ENCODE measurements around the gene TIAM2. TPM values are rescaled to one million over a fixed set of nuclear protein-coding genes. Genes with fewer than 3 reads are reported as not detected.

TIAM2 gene
- total RNA-seq, 1 donor from 2014 or later, result 21.1 TPM

DNA sequence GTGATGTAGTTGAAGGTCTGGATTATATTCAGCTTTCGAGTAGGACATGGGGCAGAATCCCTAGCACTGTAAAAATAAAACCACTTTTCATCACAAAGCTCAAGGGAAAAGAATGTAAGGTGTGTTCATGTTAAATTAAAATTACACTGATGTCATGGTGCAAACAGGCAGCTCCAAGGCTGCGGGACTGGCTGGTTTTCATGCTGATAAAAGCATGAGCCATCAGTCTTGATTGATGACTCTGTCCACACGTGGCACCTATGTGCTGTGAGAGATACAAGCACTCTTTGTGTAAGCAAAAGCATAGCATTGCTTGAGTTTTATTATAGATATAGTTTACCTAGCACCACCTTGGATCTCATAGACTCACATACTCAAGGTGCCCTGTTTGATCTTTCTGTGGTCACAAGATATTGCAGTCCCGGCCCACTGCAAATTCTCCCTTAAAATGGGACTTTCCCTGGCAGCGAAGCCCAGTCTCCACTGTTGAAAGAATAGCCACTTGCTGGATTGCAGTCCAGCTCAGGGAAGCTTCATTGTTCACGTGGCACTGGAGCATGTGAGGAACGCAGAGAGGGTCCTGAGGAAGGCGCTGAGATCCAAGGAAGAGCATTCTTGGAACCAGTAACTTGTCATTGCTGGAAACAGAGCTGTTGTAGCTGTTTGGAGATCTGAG lies 90.6 kb downstream of the TIAM2 start:
- H3K4me1 Mint-ChIP-seq (ENCODE audit: unreplicated experiment), result peaks cover 32% of the 10 kb centered on the region
- H3K27me3 Mint-ChIP-seq (ENCODE audit: unreplicated experiment), result peaks cover 4% of the 10 kb centered on the region

DNA sequence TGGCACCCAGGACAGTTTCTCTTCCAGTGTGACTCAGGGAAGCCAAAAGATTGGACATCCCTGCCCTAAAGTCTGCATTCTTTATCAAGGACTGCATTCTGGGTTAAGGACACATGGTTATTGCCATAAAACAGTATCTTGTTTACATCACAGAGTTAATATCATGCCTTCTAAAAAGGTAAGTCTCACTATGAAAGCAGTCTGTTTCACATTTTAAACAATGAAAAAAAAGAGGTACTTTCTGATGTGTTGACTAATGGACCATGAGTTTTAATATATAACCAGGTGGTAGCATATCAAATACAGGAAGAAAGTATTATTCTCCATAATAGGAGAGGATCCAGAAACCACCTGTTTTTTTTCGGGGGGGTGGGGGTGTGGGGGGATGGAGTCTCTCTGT lies 93.7 kb downstream of the TIAM2 start:
- no peak for DNase-seq (ENCODE audit: low spot score)
- Mint-ChIP-seq H3K27ac (ENCODE audit: unreplicated experiment) (no peak overlapping the region), H3K27me3 (ENCODE audit: unreplicated experiment) (peaks cover 4% of the 10 kb centered on the region), H3K4me1 (ENCODE audit: unreplicated experiment) (peaks cover 9% of the 10 kb centered on the region), H3K36me3 (ENCODE audit: low read depth, unreplicated experiment) (peaks cover 8% of the 10 kb centered on the region), H3K9me3 (ENCODE audit: unreplicated experiment) (no peaks in the 10 kb centered on the region), H3K4me3 (ENCODE audit: unreplicated experiment) (no peak overlapping the region)
- TF ChIP-seq, protein P1, sequence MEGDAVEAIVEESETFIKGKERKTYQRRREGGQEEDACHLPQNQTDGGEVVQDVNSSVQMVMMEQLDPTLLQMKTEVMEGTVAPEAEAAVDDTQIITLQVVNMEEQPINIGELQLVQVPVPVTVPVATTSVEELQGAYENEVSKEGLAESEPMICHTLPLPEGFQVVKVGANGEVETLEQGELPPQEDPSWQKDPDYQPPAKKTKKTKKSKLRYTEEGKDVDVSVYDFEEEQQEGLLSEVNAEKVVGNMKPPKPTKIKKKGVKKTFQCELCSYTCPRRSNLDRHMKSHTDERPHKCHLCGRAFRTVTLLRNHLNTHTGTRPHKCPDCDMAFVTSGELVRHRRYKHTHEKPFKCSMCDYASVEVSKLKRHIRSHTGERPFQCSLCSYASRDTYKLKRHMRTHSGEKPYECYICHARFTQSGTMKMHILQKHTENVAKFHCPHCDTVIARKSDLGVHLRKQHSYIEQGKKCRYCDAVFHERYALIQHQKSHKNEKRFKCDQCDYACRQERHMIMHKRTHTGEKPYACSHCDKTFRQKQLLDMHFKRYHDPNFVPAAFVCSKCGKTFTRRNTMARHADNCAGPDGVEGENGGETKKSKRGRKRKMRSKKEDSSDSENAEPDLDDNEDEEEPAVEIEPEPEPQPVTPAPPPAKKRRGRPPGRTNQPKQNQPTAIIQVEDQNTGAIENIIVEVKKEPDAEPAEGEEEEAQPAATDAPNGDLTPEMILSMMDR (IDR thresholded peaks at IDR 0.05; ENCODE audit: unreplicated experiment), result no peak

More for the DNA sequence above, 90.6 kb downstream of the TIAM2 start:
- no peak for DNase-seq (ENCODE audit: low spot score)
- TF ChIP-seq, protein P1 (IDR thresholded peaks at IDR 0.05; ENCODE audit: unreplicated experiment), result no peak
- H3K4me3 Mint-ChIP-seq (ENCODE audit: unreplicated experiment), result no peak overlapping the region
- H3K27ac Mint-ChIP-seq (ENCODE audit: unreplicated experiment), result no peak overlapping the region
- no peaks in the 10 kb centered on the region for H3K36me3 Mint-ChIP-seq (ENCODE audit: low read depth, unreplicated experiment)
- no peaks in the 10 kb centered on the region for H3K9me3 Mint-ChIP-seq (ENCODE audit: unreplicated experiment)

DNA sequence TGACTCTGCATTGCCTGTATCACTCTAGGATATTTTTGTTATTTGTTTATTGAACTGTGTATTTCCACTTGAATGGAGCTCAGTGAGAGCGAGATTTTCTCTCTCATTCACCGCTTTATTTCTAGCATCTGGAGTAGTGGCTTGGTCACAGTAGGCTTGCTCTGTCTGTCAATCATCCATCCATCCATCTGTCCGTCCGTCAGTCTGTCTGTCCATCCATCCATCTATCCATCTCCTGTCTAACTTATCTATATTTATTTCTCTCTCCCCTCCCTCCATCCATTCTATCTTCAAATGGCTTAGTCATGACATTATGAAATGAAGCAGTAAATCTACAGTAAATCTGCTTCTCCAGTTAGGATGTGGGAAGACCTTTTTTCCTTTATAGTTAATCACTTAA lies 94.6 kb downstream of the TIAM2 start:
- Mint-ChIP-seq H3K4me3 (ENCODE audit: unreplicated experiment) (no peak overlapping the region), H3K9me3 (ENCODE audit: unreplicated experiment) (no peaks in the 10 kb centered on the region), H3K36me3 (ENCODE audit: low read depth, unreplicated experiment) (peaks cover 11% of the 10 kb centered on the region), H3K27ac (ENCODE audit: unreplicated experiment) (no peak overlapping the region), H3K27me3 (ENCODE audit: unreplicated experiment) (peaks cover 4% of the 10 kb centered on the region), H3K4me1 (ENCODE audit: unreplicated experiment) (peaks cover 5% of the 10 kb centered on the region)
- DNase-seq (ENCODE audit: low spot score), result no peak
- TF ChIP-seq, protein P1 (IDR thresholded peaks at IDR 0.05; ENCODE audit: unreplicated experiment), result no peak

DNA sequence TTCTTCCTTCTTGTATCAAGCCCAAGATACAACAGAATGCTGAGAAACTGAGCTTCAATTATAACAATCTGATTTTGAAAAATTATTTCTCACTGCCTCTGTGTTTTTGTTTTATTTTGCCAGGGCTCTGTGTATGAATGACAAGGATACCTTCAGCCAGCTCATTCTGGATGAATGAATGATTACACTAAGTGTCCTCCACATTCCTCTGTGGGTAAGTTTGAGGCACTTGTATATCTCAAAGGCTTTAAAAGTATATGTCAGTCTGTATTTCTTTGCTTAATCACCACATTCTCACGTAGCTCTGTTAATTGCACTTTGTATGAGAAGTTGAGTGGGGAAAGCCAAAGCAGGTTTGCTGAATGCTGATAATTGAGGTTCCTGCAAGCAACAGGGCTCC lies 95.1 kb downstream of the TIAM2 start:
- H3K4me1 Mint-ChIP-seq (ENCODE audit: unreplicated experiment), result peaks cover 2% of the 10 kb centered on the region
- TF ChIP-seq, protein P1 (IDR thresholded peaks at IDR 0.05; ENCODE audit: unreplicated experiment), result no peak
- peaks cover 4% of the 10 kb centered on the region for H3K27me3 Mint-ChIP-seq (ENCODE audit: unreplicated experiment)
- H3K27ac Mint-ChIP-seq (ENCODE audit: unreplicated experiment), result no peak overlapping the region
- peaks cover 11% of the 10 kb centered on the region for H3K36me3 Mint-ChIP-seq (ENCODE audit: low read depth, unreplicated experiment)
- H3K4me3 Mint-ChIP-seq (ENCODE audit: unreplicated experiment), result no peak overlapping the region
- no peak for DNase-seq (ENCODE audit: low spot score)
- H3K9me3 Mint-ChIP-seq (ENCODE audit: unreplicated experiment), result no peaks in the 10 kb centered on the region

DNA sequence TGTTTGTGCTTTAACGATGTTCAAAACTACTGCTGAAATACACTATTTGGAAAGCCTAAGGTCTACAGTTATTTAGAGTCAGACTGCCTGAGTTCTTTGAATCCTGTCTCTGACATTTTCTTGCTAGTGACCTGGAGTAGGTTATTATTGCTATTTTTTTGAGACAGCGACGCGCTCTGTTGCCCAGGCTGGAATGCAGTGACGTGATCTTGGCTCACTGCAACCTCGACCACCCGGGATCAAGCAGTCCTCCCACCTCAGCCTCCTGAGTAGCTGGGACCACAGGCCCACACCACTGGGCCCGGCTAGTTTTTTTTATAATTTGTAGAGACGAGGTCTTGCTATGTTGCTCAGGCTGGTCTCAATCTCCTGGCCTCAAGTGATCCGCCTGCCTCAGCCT lies 96.6 kb downstream of the TIAM2 start:
- peaks cover 2% of the 10 kb centered on the region for H3K4me1 Mint-ChIP-seq (ENCODE audit: unreplicated experiment)
- H3K9me3 Mint-ChIP-seq (ENCODE audit: unreplicated experiment), result no peaks in the 10 kb centered on the region
- H3K27ac Mint-ChIP-seq (ENCODE audit: unreplicated experiment), result no peak overlapping the region
- TF ChIP-seq, protein P1 (IDR thresholded peaks at IDR 0.05; ENCODE audit: unreplicated experiment), result no peak
- DNase-seq (ENCODE audit: low spot score), result no peak
- peaks cover 4% of the 10 kb centered on the region for H3K27me3 Mint-ChIP-seq (ENCODE audit: unreplicated experiment)
- H3K36me3 Mint-ChIP-seq (ENCODE audit: low read depth, unreplicated experiment), result peaks cover 12% of the 10 kb centered on the region
- no peak overlapping the region for H3K4me3 Mint-ChIP-seq (ENCODE audit: unreplicated experiment)

Data from endothelial cell (in vitro differentiated cells).